Osteocyte (in vitro differentiated cells): Measurements from ENCODE around the gene SLC16A11. TPM values are rescaled to one million over a fixed set of nuclear protein-coding genes. Genes with fewer than 3 reads are reported as not detected.

Experiments
- DNase-seq: peaks from one replicate; pipeline ENCODE4 v3.0.0; 2021; ENCODE audit warnings: mixed read lengths; ENCODE audit not compliant: unreplicated experiment; ENCODE audit errors: extremely low spot score
- H3K27ac Mint-ChIP-seq: one replicate; pipeline ENCODE4 v1.8.0; 2021; ENCODE audit warnings: mild to moderate bottlenecking, mixed read lengths; ENCODE audit not compliant: unreplicated experiment
- H3K27me3 Mint-ChIP-seq: one replicate; pipeline ENCODE4 v1.8.0; 2021; ENCODE audit warnings: mixed read lengths; ENCODE audit not compliant: unreplicated experiment
- H3K36me3 Mint-ChIP-seq: one replicate; pipeline ENCODE4 v1.8.0; 2021; ENCODE audit warnings: mixed read lengths; ENCODE audit not compliant: unreplicated experiment
- H3K4me1 Mint-ChIP-seq: one replicate; pipeline ENCODE4 v1.8.0; 2021; ENCODE audit warnings: mixed read lengths; ENCODE audit not compliant: unreplicated experiment
- H3K4me3 Mint-ChIP-seq: one replicate; pipeline ENCODE4 v1.8.0; 2021; ENCODE audit warnings: mild to moderate bottlenecking, moderate library complexity, mixed read lengths; ENCODE audit not compliant: unreplicated experiment
- H3K9me3 Mint-ChIP-seq: one replicate; pipeline ENCODE4 v1.8.0; 2021; ENCODE audit warnings: mixed read lengths; ENCODE audit not compliant: unreplicated experiment
- CTCF ChIP-seq: fragments of 200-600 bp; sonication (generic); IDR thresholded peaks from 2 replicates; pipeline ENCODE4 v1.5.0; 2021; ENCODE audit warnings: antibody characterized with exemption, mild to moderate bottlenecking, moderate library complexity
- total RNA-seq: library from RNA; stranded (reverse); gene quantifications from 2 replicates; pipeline ENCODE4 v1.2.1, GENCODE V29; 2021

SLC16A11 gene
- total RNA-seq, 1 donor from 2014 or later: 0.75 TPM

- peaks cover 31% of the 10 kb centered on the region for H3K4me1 Mint-ChIP-seq
- H3K9me3 Mint-ChIP-seq: no peaks in the 10 kb centered on the region
- H3K27me3 Mint-ChIP-seq: peaks cover 5% of the 10 kb centered on the region
- H3K4me3 Mint-ChIP-seq: no peak overlapping the region
- no peak for DNase-seq
- no peak overlapping the region for H3K27ac Mint-ChIP-seq
- no peak for TF ChIP-seq CTCF
- H3K36me3 Mint-ChIP-seq: no peaks in the 10 kb centered on the region
Observed at GRCh38 chr17:7038025-7038862, 5.6 kb downstream of the SLC16A11 start.

GRCh38 chr17:7035591-7036368, 8.1 kb downstream of the SLC16A11 start, which contains the start of gene SLC16A13:
SLC16A13 (plus strand) TSS chr17:7036015; CDS start chr17:7036383, 368 bp downstream.
- peaks cover 18% of the 10 kb centered on the region for H3K4me1 Mint-ChIP-seq
- H3K9me3 Mint-ChIP-seq: no peaks in the 10 kb centered on the region
- no peaks in the 10 kb centered on the region for H3K36me3 Mint-ChIP-seq
- peak; percentile 95 for DNase-seq
- H3K27me3 Mint-ChIP-seq: no peaks in the 10 kb centered on the region
- no peak for TF ChIP-seq CTCF
- H3K4me3 Mint-ChIP-seq: peak within 1 kb of the TSS; percentile 94
- H3K27ac Mint-ChIP-seq: peak within 1 kb of the TSS; percentile 90

- no peaks in the 10 kb centered on the region for H3K36me3 Mint-ChIP-seq
- H3K27me3 Mint-ChIP-seq: no peaks in the 10 kb centered on the region
- TF ChIP-seq CTCF: no peak
- no peaks in the 10 kb centered on the region for H3K9me3 Mint-ChIP-seq
- H3K27ac Mint-ChIP-seq: peak overlapping the region; percentile 90
- H3K4me3 Mint-ChIP-seq: peak overlapping the region; percentile 94
- DNase-seq: no peak
- H3K4me1 Mint-ChIP-seq: peaks cover 18% of the 10 kb centered on the region
Observed at GRCh38 chr17:7034955-7035590, 8.8 kb downstream of the SLC16A11 start.

GRCh38 chr17:7029659-7030058, 14.2 kb downstream of the SLC16A11 start:
- DNase-seq: no peak
- Mint-ChIP-seq H3K9me3 (no peaks in the 10 kb centered on the region), H3K36me3 (no peaks in the 10 kb centered on the region), H3K4me3 (no peak overlapping the region), H3K27ac (no peak overlapping the region), H3K4me1 (no peaks in the 10 kb centered on the region), H3K27me3 (no peaks in the 10 kb centered on the region)
- no peak for TF ChIP-seq CTCF
